ENCODE measurements around the gene IKZF5. TPM values are rescaled to one million over a fixed set of nuclear protein-coding genes. Genes with fewer than 3 reads are reported as not detected.

The IKZF5 gene
- total RNA-seq, 1 donor from 2014 or later, result 14.6 TPM

GRCh38 chr10:123007558-123008354, 839 bp downstream of the IKZF5 start:
- H3K27me3 Mint-ChIP-seq, result no peaks in the 10 kb centered on the region
- peaks cover 30% of the 10 kb centered on the region for H3K4me1 Mint-ChIP-seq (ENCODE audit: low read depth)
- no peak for DNase-seq (ENCODE audit: low spot score, unreplicated experiment)
- peak overlapping the region; percentile 99 for H3K27ac Mint-ChIP-seq
- H3K9me3 Mint-ChIP-seq (ENCODE audit: low read depth), result no peaks in the 10 kb centered on the region
- peaks cover 6% of the 10 kb centered on the region for H3K36me3 Mint-ChIP-seq (ENCODE audit: insufficient read depth)
- TF ChIP-seq, protein P1, sequence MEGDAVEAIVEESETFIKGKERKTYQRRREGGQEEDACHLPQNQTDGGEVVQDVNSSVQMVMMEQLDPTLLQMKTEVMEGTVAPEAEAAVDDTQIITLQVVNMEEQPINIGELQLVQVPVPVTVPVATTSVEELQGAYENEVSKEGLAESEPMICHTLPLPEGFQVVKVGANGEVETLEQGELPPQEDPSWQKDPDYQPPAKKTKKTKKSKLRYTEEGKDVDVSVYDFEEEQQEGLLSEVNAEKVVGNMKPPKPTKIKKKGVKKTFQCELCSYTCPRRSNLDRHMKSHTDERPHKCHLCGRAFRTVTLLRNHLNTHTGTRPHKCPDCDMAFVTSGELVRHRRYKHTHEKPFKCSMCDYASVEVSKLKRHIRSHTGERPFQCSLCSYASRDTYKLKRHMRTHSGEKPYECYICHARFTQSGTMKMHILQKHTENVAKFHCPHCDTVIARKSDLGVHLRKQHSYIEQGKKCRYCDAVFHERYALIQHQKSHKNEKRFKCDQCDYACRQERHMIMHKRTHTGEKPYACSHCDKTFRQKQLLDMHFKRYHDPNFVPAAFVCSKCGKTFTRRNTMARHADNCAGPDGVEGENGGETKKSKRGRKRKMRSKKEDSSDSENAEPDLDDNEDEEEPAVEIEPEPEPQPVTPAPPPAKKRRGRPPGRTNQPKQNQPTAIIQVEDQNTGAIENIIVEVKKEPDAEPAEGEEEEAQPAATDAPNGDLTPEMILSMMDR (IDR thresholded peaks at IDR 0.05; ENCODE audit: unreplicated experiment), result no peak
- H3K4me3 Mint-ChIP-seq (ENCODE audit: low read depth), result peak overlapping the region; percentile 94

- Mint-ChIP-seq H3K27me3 (no peaks in the 10 kb centered on the region), H3K36me3 (ENCODE audit: insufficient read depth) (no peaks in the 10 kb centered on the region), H3K4me1 (ENCODE audit: low read depth) (peaks cover 28% of the 10 kb centered on the region), H3K27ac (no peak overlapping the region), H3K9me3 (ENCODE audit: low read depth) (no peaks in the 10 kb centered on the region), H3K4me3 (ENCODE audit: low read depth) (no peak overlapping the region)
- TF ChIP-seq, protein P1 (IDR thresholded peaks at IDR 0.05; ENCODE audit: unreplicated experiment), result no peak
- DNase-seq (ENCODE audit: low spot score, unreplicated experiment), result no peak
Observed at GRCh38 chr10:123004298-123004697, 4.3 kb downstream of the IKZF5 start.

GRCh38 chr10:123001370-123001769, 7.2 kb downstream of the IKZF5 start:
- Mint-ChIP-seq H3K9me3 (ENCODE audit: low read depth) (no peaks in the 10 kb centered on the region), H3K4me3 (ENCODE audit: low read depth) (no peak overlapping the region), H3K27me3 (no peaks in the 10 kb centered on the region), H3K4me1 (ENCODE audit: low read depth) (peaks cover 11% of the 10 kb centered on the region), H3K27ac (peak overlapping the region; percentile 15), H3K36me3 (ENCODE audit: insufficient read depth) (no peaks in the 10 kb centered on the region)
- no peak for DNase-seq (ENCODE audit: low spot score, unreplicated experiment)
- TF ChIP-seq, protein P1 (IDR thresholded peaks at IDR 0.05; ENCODE audit: unreplicated experiment), result no peak

GRCh38 chr10:123000155-123000554, 8.4 kb downstream of the IKZF5 start:
- DNase-seq (ENCODE audit: low spot score, unreplicated experiment), result no peak
- H3K27ac Mint-ChIP-seq, result no peak overlapping the region
- H3K27me3 Mint-ChIP-seq, result no peaks in the 10 kb centered on the region
- H3K36me3 Mint-ChIP-seq (ENCODE audit: insufficient read depth), result peaks cover 2% of the 10 kb centered on the region
- TF ChIP-seq, protein P1 (IDR thresholded peaks at IDR 0.05; ENCODE audit: unreplicated experiment), result no peak
- H3K4me3 Mint-ChIP-seq (ENCODE audit: low read depth), result no peak overlapping the region
- peaks cover 11% of the 10 kb centered on the region for H3K4me1 Mint-ChIP-seq (ENCODE audit: low read depth)
- H3K9me3 Mint-ChIP-seq (ENCODE audit: low read depth), result no peaks in the 10 kb centered on the region

DNA sequence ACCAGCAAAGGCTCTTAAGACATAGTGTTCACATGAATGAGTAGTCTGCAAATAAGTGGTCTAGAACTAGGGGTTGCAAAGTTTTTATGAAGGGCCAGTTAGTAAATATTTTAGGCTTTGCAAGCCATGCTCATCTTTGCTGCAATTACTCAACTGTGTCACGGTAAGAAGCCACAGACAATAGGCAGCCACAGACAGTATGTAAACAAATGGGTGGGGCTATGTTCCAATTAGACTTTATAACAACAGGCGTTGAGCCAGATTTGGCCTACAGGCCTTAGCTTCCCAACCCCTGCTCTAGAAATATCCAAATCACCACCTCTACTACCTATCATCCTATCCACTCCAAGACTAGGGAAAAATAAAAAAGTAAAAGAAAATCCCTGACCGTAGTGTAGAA, 9.2 kb downstream of the IKZF5 start:
- no peak for DNase-seq (ENCODE audit: low spot score, unreplicated experiment)
- TF ChIP-seq, protein P1 (IDR thresholded peaks at IDR 0.05; ENCODE audit: unreplicated experiment), result no peak
- H3K4me3 Mint-ChIP-seq (ENCODE audit: low read depth), result no peak overlapping the region
- H3K36me3 Mint-ChIP-seq (ENCODE audit: insufficient read depth), result peaks cover 2% of the 10 kb centered on the region
- peaks cover 11% of the 10 kb centered on the region for H3K4me1 Mint-ChIP-seq (ENCODE audit: low read depth)
- no peaks in the 10 kb centered on the region for H3K9me3 Mint-ChIP-seq (ENCODE audit: low read depth)
- H3K27ac Mint-ChIP-seq, result no peak overlapping the region
- no peaks in the 10 kb centered on the region for H3K27me3 Mint-ChIP-seq

All from progenitor cell of endocrine pancreas (in vitro differentiated cells).